Keratinocyte (primary cell): ENCODE results near the gene TAS2R38. TPM values are rescaled to one million over a fixed set of nuclear protein-coding genes. Genes with fewer than 3 reads are reported as not detected.

Source experiments
- DNase-seq: peaks from one replicate; pipeline ENCODE4 v3.0.0-alpha.2; 2011; ENCODE audit warnings: low read depth, missing footprints, low spot score
- FAIRE-seq: peaks from 2 replicates; lab custom pipeline; 2011; peaks lifted over from hg19 to GRCh38; lab: Jason Lieb, UNC
- H2AFZ ChIP-seq: 2 replicates; pipeline ENCODE4 v1.6.0; 2012; ENCODE audit warnings: low read length, control low read depth, inconsistent platforms; ENCODE audit not compliant: control insufficient read depth
- H3K27ac ChIP-seq: 2 replicates; pipeline ENCODE4 v1.5.1; 2011; ENCODE audit warnings: low read length; ENCODE audit not compliant: control insufficient read depth, insufficient read depth
- H3K27me3 ChIP-seq: 3 replicates; pipeline ENCODE4 v1.6.0; 2011; ENCODE audit warnings: low read length; ENCODE audit not compliant: control insufficient read depth, insufficient read depth; ENCODE audit errors: extremely low read depth
- H3K36me3 ChIP-seq, 2 experiments: 2 replicates in 1 of 2; 3 replicates in 1 of 2; pipeline ENCODE4 v1.5.1; 2011; ENCODE audit warnings: low read length in 2 of 2, mild to moderate bottlenecking in 1 of 2; ENCODE audit not compliant: control insufficient read depth in 2 of 2, insufficient read depth in 2 of 2; ENCODE audit errors: extremely low read depth in 1 of 2
- H3K4me1 ChIP-seq: 3 replicates; pipeline ENCODE4 v1.5.1; 2011; ENCODE audit warnings: low read length; ENCODE audit not compliant: control insufficient read depth, insufficient read depth; ENCODE audit errors: extremely low read depth
- H3K4me2 ChIP-seq: 3 replicates; pipeline ENCODE4 v1.6.0; 2011; ENCODE audit warnings: low read depth, low read length; ENCODE audit not compliant: control insufficient read depth, insufficient read depth; ENCODE audit errors: extremely low read depth
- H3K4me3 ChIP-seq, 3 experiments: fragments of 200-600 bp in 1 of 3; sonication (generic) in 1 of 3; 2 replicates in 2 of 3; 3 replicates in 1 of 3; pipeline ENCODE4 v1.5.1; 2011 to 2016; ENCODE audit warnings: low read length in 3 of 3, mild to moderate bottlenecking in 3 of 3, control low read depth in 2 of 3, inconsistent platforms in 1 of 3, low read depth in 1 of 3, mixed read lengths in 1 of 3, mixed run types in 1 of 3, moderate library complexity in 1 of 3; ENCODE audit not compliant: control insufficient read depth in 2 of 3, insufficient read depth in 2 of 3; ENCODE audit errors: extremely low read depth in 1 of 3
- H3K79me2 ChIP-seq: 2 replicates; pipeline ENCODE4 v1.6.0; 2012; ENCODE audit warnings: low read length; ENCODE audit not compliant: control insufficient read depth, insufficient read depth
- H3K9ac ChIP-seq: 3 replicates; pipeline ENCODE4 v1.6.0; 2011; ENCODE audit warnings: low read length; ENCODE audit not compliant: control insufficient read depth, insufficient read depth; ENCODE audit errors: extremely low read depth
- H3K9me1 ChIP-seq: 3 replicates; pipeline ENCODE4 v1.6.0; 2011; ENCODE audit warnings: low read length; ENCODE audit not compliant: control insufficient read depth, insufficient read depth; ENCODE audit errors: extremely low read depth
- H3K9me3 ChIP-seq: 2 replicates; pipeline ENCODE4 v1.5.1; 2012; ENCODE audit warnings: low read depth, low read length; ENCODE audit not compliant: control insufficient read depth
- H4K20me1 ChIP-seq: 3 replicates; pipeline ENCODE4 v1.6.0; 2011; ENCODE audit warnings: low read length; ENCODE audit not compliant: control insufficient read depth, insufficient read depth; ENCODE audit errors: extremely low read depth
- CTCF ChIP-seq, 3 experiments: IDR thresholded peaks in 1 of 3; conservative IDR thresholded peaks in 1 of 3; optimal IDR thresholded peaks in 1 of 3; 2 replicates in 2 of 3; 3 replicates in 1 of 3; pipeline versions ENCODE3 to v1.5.1; 2011; ENCODE audit warnings: low read length in 3 of 3, mild to moderate bottlenecking in 3 of 3, moderate library complexity in 2 of 3, control low read depth in 1 of 3, inconsistent platforms in 1 of 3; ENCODE audit not compliant: insufficient read depth in 2 of 3; ENCODE audit errors: extremely low read depth in 1 of 3
- EZH2 ChIP-seq: IDR thresholded peaks from one replicate; pipeline ENCODE4 v1.6.1; 2012; ENCODE audit warnings: inconsistent platforms, mild to moderate bottlenecking, low read length, moderate library complexity
- dilution Hi-C: fragments of 300-500 bp; cut with MboI; formaldehyde crosslinking; loops from one replicate; pipeline ENCODE4 v1.7.0; 2020; ENCODE audit warnings: low sequenced_read_pairs; ENCODE audit not compliant: extremely low pct_ligation_motif_present
- polyA plus RNA-seq, 5 experiments: library from polyadenylated mRNA; depleted of rRNA in 3 of 5; stranded (reverse) in 3 of 5; stranded (forward) in 1 of 5; unstranded in 1 of 5; fragments of >200 nt; gene quantifications; 1 replicate in 1 of 5; 2 replicates in 3 of 5; 3 replicates in 1 of 5; pipeline versions ENCODE4 v1.2.1 to v1.2.3, GENCODE V29; 2011 to 2012; ENCODE audit warnings: missing spikeins in 2 of 5, low read depth in 1 of 5, low replicate concordance in 1 of 5

Gene TAS2R38
- polyA plus RNA-seq, 1 donor (not counting 4 experiments of a cell fraction or from before 2014, with no cell fraction given) = not detected

- Histone ChIP-seq H2AFZ (no peak overlapping the region), H3K36me3 (no peaks in the 10 kb centered on the region), H3K4me1 (peaks cover 17% of the 10 kb centered on the region), H3K9me1 (no peaks in the 10 kb centered on the region), H3K79me2 (no peaks in the 10 kb centered on the region), H3K9ac (no peak overlapping the region), H4K20me1 (no peaks in the 10 kb centered on the region), H3K4me3 (no peak overlapping the region), H3K4me2 (no peak overlapping the region), H3K27ac (no peak overlapping the region), H3K9me3 (no peaks in the 10 kb centered on the region), H3K27me3 (no peaks in the 10 kb centered on the region)
- FAIRE-seq = no peak
- no peak for DNase-seq
- dilution Hi-C loops = no loop called here
- TF ChIP-seq CTCF (optimal IDR thresholded peaks at IDR 0.05 in 1 of 3, IDR thresholded peaks at IDR 0.05 in 1 of 3, conservative IDR thresholded peaks at IDR 0.05 in 1 of 3; ENCODE audit: extremely low read depth in 1 of 3, insufficient read depth in 2 of 3, low read length in 3 of 3) = no peak
- TF ChIP-seq EZH2 = no peak
These were observed 24.1 kb downstream of the TAS2R38 start for GRCh38 chr7:141949451-141949850.

DNA sequence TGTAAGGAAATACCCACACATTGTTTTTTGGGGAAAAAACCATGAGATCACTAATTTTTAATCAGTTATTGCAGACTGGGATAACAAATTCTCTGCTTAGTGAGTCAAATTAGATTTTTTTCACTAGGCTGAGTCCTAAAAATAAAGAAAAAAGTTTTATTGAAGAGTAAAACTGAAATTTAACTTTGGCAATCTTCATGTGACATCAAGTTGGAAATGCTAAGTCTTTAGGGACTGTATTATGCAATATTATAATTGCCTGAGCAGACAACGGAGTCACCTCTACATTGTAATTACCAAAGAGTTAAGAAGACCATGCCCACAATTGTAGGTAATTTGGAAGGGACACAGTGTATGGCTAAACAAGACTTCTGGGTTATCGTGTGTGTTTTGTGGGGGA is 24.6 kb downstream of the TAS2R38 start:
- Histone ChIP-seq H4K20me1 (no peaks in the 10 kb centered on the region), H3K9ac (no peak overlapping the region), H3K4me2 (no peak overlapping the region), H3K9me3 (no peaks in the 10 kb centered on the region), H3K27me3 (no peaks in the 10 kb centered on the region), H3K9me1 (no peaks in the 10 kb centered on the region), H3K27ac (no peak overlapping the region), H3K4me1 (peaks cover 17% of the 10 kb centered on the region), H2AFZ (no peak overlapping the region), H3K79me2 (no peaks in the 10 kb centered on the region), H3K36me3 (no peaks in the 10 kb centered on the region), H3K4me3 (no peak overlapping the region)
- dilution Hi-C loops = no loop called here
- DNase-seq (no peak), FAIRE-seq (no peak)
- TF ChIP-seq CTCF (optimal IDR thresholded peaks at IDR 0.05 in 1 of 3, IDR thresholded peaks at IDR 0.05 in 1 of 3, conservative IDR thresholded peaks at IDR 0.05 in 1 of 3; ENCODE audit: extremely low read depth in 1 of 3, insufficient read depth in 2 of 3, low read length in 3 of 3) = no peak
- TF ChIP-seq EZH2 = no peak
